AG09309 (cell line): ENCODE measurements around the gene CMIP.

Experiments
- DNase-seq: peaks from one replicate; pipeline ENCODE4 v3.0.0-alpha.2; 2010; ENCODE audit warnings: low read depth
- H3K4me3 ChIP-seq: 2 replicates; pipeline ENCODE4 v1.5.1; 2011; ENCODE audit warnings: mild to moderate bottlenecking, low read depth, low read length, moderate library complexity; ENCODE audit not compliant: control insufficient read depth
- CTCF ChIP-seq: IDR thresholded peaks from 2 replicates; pipeline ENCODE4 v1.5.1; 2011; ENCODE audit warnings: mild to moderate bottlenecking, low read depth, low read length, inconsistent platforms; ENCODE audit not compliant: insufficient read depth, control insufficient read depth; ENCODE audit errors: missing control alignments

Gene CMIP

DNA sequence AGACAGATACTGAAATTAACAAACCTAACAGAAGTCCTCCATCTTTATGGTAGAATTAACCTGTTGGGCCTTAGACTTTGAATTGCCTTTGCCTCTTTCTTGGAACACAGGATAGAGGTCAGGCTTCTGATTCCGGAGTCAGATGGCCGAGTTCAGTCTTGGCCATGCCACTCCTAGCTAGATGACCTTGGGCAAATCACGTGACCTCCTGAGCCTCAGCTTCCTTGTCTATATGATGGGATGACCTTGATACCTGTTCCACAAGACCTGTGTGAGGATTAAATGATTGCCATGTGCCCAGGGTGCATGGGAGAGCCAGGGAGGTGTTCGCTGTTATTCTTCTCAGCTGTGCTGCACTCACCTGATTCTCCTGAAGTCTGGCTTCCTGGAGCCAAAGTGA is 161.4 kb downstream of the CMIP start:
- no peak for DNase-seq
- TF ChIP-seq CTCF: no peak
- H3K4me3 ChIP-seq: no peak overlapping the region

GRCh38 chr16:81607006-81607405 is 162.4 kb downstream of the CMIP start:
- DNase-seq: no peak
- no peak for TF ChIP-seq CTCF
- no peak overlapping the region for H3K4me3 ChIP-seq

GRCh38 chr16:81607805-81608522 is 163.4 kb downstream of the CMIP start:
- H3K4me3 ChIP-seq: no peak overlapping the region
- TF ChIP-seq CTCF: no peak
- no peak for DNase-seq

DNA sequence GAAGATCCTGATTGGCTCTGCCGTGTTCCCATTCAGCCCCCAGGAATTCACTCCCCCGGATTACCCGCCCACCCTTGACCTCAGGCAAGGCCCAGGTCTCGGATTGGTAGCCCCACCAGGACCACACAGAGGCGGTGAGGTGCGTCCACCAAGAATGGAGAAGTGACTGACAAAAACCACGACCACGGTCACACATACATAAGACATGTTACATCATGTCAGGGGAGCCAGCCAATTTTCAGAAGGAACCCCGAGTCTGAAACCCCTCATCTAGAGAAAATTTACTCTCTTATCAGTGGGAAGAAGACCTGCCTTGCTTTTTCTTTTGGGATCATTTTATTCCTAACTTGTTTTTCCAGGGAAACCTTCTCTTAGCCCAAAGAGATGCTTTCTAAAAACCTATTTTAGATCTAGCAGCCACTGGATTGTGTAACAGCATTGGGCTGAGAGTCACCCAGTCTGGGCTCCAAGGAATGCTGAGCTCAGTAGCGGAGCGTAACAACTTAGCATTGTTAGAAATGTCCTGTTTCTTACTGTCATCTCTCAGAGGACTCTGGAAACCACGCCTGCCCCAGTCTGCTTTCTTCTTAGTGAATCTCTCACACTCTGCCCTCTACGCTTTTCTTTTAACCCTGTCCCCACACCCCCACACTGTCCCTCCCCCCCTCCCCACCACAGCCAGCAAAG is 164.1 kb downstream of the CMIP start:
- TF ChIP-seq CTCF: no peak
- DNase-seq: no peak

DNA sequence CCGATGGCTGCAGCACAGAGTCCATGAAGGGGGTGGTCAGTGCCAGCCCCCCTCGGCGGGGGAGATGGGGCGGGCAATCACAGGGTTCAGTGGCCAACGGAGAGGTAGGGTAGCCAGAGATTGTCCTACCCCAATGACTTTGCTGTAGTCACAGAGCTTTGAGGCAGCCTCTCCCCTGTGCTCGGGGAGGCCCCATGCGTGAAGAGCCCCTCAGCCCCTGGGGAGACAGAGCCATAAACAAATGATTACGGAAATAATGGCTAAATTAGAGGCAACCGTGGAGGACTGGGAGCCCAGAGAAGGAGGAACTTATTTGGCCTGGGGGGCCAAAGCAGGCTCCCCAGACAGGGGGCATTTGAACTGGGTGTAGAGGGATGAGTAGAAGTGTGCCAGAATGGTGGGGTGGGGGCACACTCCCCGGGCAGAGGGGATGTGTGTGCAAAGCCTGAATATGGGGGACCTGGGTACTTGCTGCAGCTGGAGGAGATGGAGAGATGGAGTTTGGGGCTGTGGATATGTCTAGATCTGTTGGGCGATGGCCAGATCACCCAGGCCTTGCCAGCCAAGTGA is 164.8 kb downstream of the CMIP start:
- no peak for DNase-seq
- no peak for TF ChIP-seq CTCF
- no peak overlapping the region for H3K4me3 ChIP-seq

More for the DNA sequence above, 164.1 kb downstream of the CMIP start:
- H3K4me3 ChIP-seq: no peak overlapping the region

DNA sequence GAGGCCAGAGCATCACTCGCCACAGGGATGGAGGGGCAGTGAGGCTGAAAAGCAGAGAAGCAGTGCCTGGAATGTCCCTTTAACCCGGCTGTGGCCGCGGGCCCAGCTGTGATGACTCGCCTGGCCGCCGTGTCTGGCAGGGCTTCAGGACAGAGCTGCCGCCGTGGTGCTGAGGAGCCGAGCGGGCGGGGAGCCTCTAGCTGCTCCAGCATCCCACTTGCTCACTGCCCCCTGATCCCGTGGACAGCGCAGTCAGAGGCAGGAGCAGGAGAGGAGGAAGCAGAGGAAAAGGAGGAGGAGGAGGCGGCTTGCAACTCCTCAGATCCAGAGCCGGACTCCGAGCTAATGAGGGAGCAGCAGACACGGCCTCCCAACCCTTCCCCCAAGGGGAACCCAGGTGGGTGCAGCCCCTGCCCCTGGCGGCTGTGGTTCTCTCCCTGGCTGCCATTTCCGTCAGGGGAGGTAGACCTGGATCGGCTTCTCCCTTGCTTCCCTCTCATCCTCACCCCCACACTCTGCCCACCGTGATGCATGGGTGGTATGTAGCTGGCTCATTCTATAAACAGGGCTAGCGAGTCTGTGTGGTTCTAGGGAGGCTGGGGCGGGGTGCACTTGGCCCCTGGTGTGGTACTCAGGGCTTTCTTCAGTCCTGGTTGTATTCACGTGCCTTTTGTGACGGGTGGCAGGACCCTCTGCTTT is 165.7 kb downstream of the CMIP start:
- DNase-seq: no peak
- TF ChIP-seq CTCF: no peak

More for the DNA sequence above, 165.7 kb downstream of the CMIP start:
- no peak overlapping the region for H3K4me3 ChIP-seq
